Measurements from ENCODE around the gene FRMPD3.

GRCh38 chrX:107485013-107485412, 35.6 kb downstream of the FRMPD3 start:
- TF ChIP-seq CTCF (IDR thresholded peaks at IDR 0.05; ENCODE audit: low read depth, low read length, poor library complexity, severe bottlenecking) (no peak), EZH2phosphoT487 (IDR thresholded peaks at IDR 0.05; ENCODE audit: borderline replicate concordance, low read length) (no peak)

Measured in DOHH2 (cell line).